ENCODE results near the gene CHST5.
"Not testable (repeated sequence)": the region's sequence is repeated elsewhere in the genome, so short reads cannot be mapped to it uniquely, and the experiment has no call there.

- TF ChIP-seq CTCF (IDR thresholded peaks at IDR 0.05; ENCODE audit: extremely low read depth in 1 of 2, insufficient read depth in 1 of 2, low read depth in 1 of 2, low read length in 2 of 2); POLR2A (IDR thresholded peaks at IDR 0.05; ENCODE audit: low read depth, low read length); FOS (IDR thresholded peaks at IDR 0.05; ENCODE audit: borderline replicate concordance, insufficient read depth, low read length); EZH2 (IDR thresholded peaks at IDR 0.05; ENCODE audit: borderline replicate concordance, low read depth, low read length, severe bottlenecking); POLR2AphosphoS5 (IDR thresholded peaks at IDR 0.05; ENCODE audit: insufficient read depth, low read depth, low read length); GATA2 (IDR thresholded peaks at IDR 0.05; ENCODE audit: insufficient read depth, insufficient read length, low read depth, low read length): not testable (repeated sequence)
- TF ChIP-seq, protein P1, sequence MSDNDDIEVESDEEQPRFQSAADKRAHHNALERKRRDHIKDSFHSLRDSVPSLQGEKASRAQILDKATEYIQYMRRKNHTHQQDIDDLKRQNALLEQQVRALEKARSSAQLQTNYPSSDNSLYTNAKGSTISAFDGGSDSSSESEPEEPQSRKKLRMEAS (IDR thresholded peaks at IDR 0.05; ENCODE audit: insufficient read depth, insufficient read length): not testable (repeated sequence)
Measured at GRCh38 chr16:75498605-75499322, 37.1 kb downstream of the CHST5 start.
